Lung (tissue), 12 donors: ENCODE results near the gene SLC6A7. TPM values are rescaled to one million over a fixed set of nuclear protein-coding genes. Genes with fewer than 3 reads are reported as not detected.

Experiments used
- ATAC-seq: fragments of 200-7000 bp; cut with Tn5 transposase; one replicate; pipeline ENCODE4 v1.9.1; 2020; ENCODE audit warnings: moderate number of reproducible peaks; ENCODE audit not compliant: insufficient read depth, low FRiP score
- DNase-seq, 3 donors: peaks; one replicate each; pipeline ENCODE4 v3.0.0-alpha.2; 2013 to 2017
- H3K27ac ChIP-seq, 2 donors: one replicate each; pipeline ENCODE4 v1.5.1; 2013; ENCODE audit warnings: mild to moderate bottlenecking in 2 of 2, moderate library complexity in 2 of 2, control low read depth in 1 of 2, inconsistent platforms in 1 of 2, low read depth in 1 of 2, low read length in 1 of 2
- H3K27me3 ChIP-seq, 3 donors: one replicate each; pipeline ENCODE4 v1.5.1; 2013; ENCODE audit warnings: low read length in 2 of 3; ENCODE audit not compliant: control insufficient read depth in 3 of 3, insufficient read depth in 3 of 3
- H3K36me3 ChIP-seq, 4 donors: one replicate each; pipeline ENCODE4 v1.5.1; 2013; ENCODE audit warnings: low read length in 4 of 4, mild to moderate bottlenecking in 1 of 4, moderate library complexity in 1 of 4; ENCODE audit not compliant: control insufficient read depth in 4 of 4, insufficient read depth in 4 of 4
- H3K4me1 ChIP-seq, 5 donors: one replicate each; pipeline ENCODE4 v1.5.1; 2013; ENCODE audit warnings: low read length in 5 of 5, mild to moderate bottlenecking in 2 of 5, moderate library complexity in 1 of 5; ENCODE audit not compliant: control insufficient read depth in 5 of 5, insufficient read depth in 5 of 5
- H3K4me3 ChIP-seq: one replicate; pipeline ENCODE4 v1.5.1; 2013; ENCODE audit warnings: mild to moderate bottlenecking, control low read depth, moderate library complexity
- H3K9ac ChIP-seq, 2 donors: one replicate each; pipeline ENCODE4 v1.5.1; 2013; ENCODE audit warnings: low read length in 2 of 2, control low read depth in 1 of 2; ENCODE audit not compliant: insufficient read depth in 1 of 2
- H3K9me3 ChIP-seq, 4 donors: one replicate each; pipeline ENCODE4 v1.5.1; 2013; ENCODE audit warnings: low read length in 3 of 4, mild to moderate bottlenecking in 1 of 4, moderate library complexity in 1 of 4; ENCODE audit not compliant: control insufficient read depth in 4 of 4, insufficient read depth in 3 of 4
- CTCF ChIP-seq: IDR thresholded peaks from 2 replicates; pipeline ENCODE4 v1.5.1; 2012; ENCODE audit warnings: mild to moderate bottlenecking; ENCODE audit errors: control extremely low read depth, extremely low read depth
- WGBS, 2 donors: extraction: QIAGEN DNeasy Blood & Tissue Kit; methylation state at CpG; one replicate each; pipeline ENCODE4 v1.1.7; 2013; 5-methylcytosine and 5-hydroxymethylcytosine counted together
- polyA plus RNA-seq, 2 donors: library from polyadenylated mRNA; stranded (reverse); fragments of 200-250 nt; gene quantifications; one replicate each; pipeline ENCODE4 v1.2.1, GENCODE V29; 2013
- total RNA-seq, 2 donors: library from RNA; depleted of rRNA in 1 of 2; stranded (reverse); fragments of >200 nt in 1 of 2; gene quantifications; one replicate each; pipeline ENCODE4 v1.2.1, GENCODE V29; 2014 to 2021
- donor health status: control.
- donor health status: control.
- donor health status: Bipolar disorder and iron deficiency.
- donor health status: healthy.
- donor health status: DM: yes; HTN: yes; CAD: no.

The SLC6A7 gene
- total and polyA plus RNA-seq, 4 donors: 0.02 to 0.06 (median 0.03) TPM; not detected in 1

- Histone ChIP-seq H3K9me3 (no peaks in the 10 kb centered on the region), H3K9ac (no peak overlapping the region), H3K4me1 (peaks cover 0 to 8% (median 0%) of the 10 kb centered on the region in 5 donors), H3K27me3 (no peaks in the 10 kb centered on the region), H3K36me3 (no peaks in the 10 kb centered on the region), H3K4me3 (no peak overlapping the region), H3K27ac (no peak overlapping the region)
- WGBS, 2 donors: 82 to 88% methylated on average over 6 of the region's 6 CpGs
- ATAC-seq (no peak), DNase-seq (no peak)
- no peak for TF ChIP-seq CTCF
These were observed 20.8 kb downstream of the SLC6A7 start for GRCh38 chr5:150210644-150211043.

GRCh38 chr5:150211156-150212030, 21.5 kb downstream of the SLC6A7 start:
- TF ChIP-seq CTCF: no peak
- ATAC-seq (no peak), DNase-seq (peak; percentile 38 to 67 (median 64))
- peaks cover 0 to 8% (median 0%) of the 10 kb centered on the region in 5 donors for H3K4me1 ChIP-seq
- H3K4me3 ChIP-seq: no peak overlapping the region
- no peaks in the 10 kb centered on the region for H3K9me3 ChIP-seq
- 84 to 90% methylated on average over 15 of the region's 15 CpGs for WGBS, 2 donors
- no peaks in the 10 kb centered on the region for H3K36me3 ChIP-seq
- no peak overlapping the region for H3K27ac ChIP-seq
- no peak overlapping the region for H3K9ac ChIP-seq
- no peaks in the 10 kb centered on the region for H3K27me3 ChIP-seq

- TF ChIP-seq CTCF: no peak
- no peaks in the 10 kb centered on the region for H3K27me3 ChIP-seq
- DNase-seq: no peak
- no peak overlapping the region for H3K4me3 ChIP-seq
- no peak overlapping the region for H3K27ac ChIP-seq
- H3K36me3 ChIP-seq: no peaks in the 10 kb centered on the region
- H3K9ac ChIP-seq: no peak overlapping the region
- 89 to 90% methylated on average over 6 of the region's 6 CpGs for WGBS, 2 donors
- H3K9me3 ChIP-seq: no peaks in the 10 kb centered on the region
- H3K4me1 ChIP-seq: peaks cover 0 to 8% (median 0%) of the 10 kb centered on the region in 5 donors
- ATAC-seq: no peak
These were observed 23.7 kb downstream of the SLC6A7 start for GRCh38 chr5:150213530-150213929.
